Umbilical cord (tissue), 2 donors: ENCODE measurements around the gene SH3BP5. TPM values are rescaled to one million over a fixed set of nuclear protein-coding genes. Genes with fewer than 3 reads are reported as not detected.

Experiments
- DNase-seq: peaks from one replicate; pipeline ENCODE4 v3.0.0-alpha.2; 2015; ENCODE audit warnings: low spot score
- total RNA-seq: library from RNA; depleted of rRNA; stranded (reverse); fragments of >200 nt; gene quantifications from one replicate; pipeline ENCODE4 v1.2.3, GENCODE V29; 2014; ENCODE audit warnings: low replicate concordance; ENCODE audit not compliant: insufficient read depth

Gene SH3BP5
- total RNA-seq, 1 donor from 2014 or later, result 21.4 TPM

- DNase-seq, result no peak
Observed at GRCh38 chr3:15299036-15299435, 33.4 kb downstream of the SH3BP5 start.

GRCh38 chr3:15298504-15298903 is 33.9 kb downstream of the SH3BP5 start:
- DNase-seq, result no peak

DNA sequence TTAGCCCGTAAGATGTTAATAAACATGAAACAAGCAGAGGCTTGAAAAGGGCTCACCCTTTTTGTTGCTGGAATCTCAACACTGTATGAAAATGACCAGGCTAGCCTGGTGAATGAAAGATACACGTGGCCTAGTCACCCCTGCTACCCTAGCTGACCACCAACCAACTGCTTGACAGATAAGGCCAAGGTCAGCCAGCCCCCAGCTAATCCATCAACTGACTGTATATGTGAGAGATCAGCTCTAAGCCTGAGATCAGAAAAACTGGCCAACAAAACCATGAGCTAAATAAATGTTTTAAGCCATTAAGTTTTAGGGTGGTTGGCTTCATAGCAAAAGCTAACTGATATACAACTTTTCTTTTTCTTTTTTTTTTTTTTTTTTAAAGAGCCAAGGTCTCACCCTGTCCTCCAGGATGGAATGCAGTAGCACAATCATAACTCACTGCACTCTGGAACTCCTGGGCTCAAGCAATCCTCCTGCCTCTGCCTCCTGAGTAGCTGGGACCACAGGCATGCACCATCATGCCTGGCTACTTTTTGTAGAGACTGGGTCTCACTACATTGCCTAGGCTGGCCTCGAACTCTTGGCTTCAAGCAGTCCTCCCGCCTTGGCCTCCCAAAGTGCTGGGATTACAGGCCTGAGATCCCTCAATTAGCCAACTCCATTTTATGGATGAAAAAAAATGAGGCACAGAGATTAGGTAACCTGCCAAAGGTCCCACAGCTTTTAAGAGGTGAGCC is 34.6 kb downstream of the SH3BP5 start:
- peak; percentile 40 for DNase-seq

DNA sequence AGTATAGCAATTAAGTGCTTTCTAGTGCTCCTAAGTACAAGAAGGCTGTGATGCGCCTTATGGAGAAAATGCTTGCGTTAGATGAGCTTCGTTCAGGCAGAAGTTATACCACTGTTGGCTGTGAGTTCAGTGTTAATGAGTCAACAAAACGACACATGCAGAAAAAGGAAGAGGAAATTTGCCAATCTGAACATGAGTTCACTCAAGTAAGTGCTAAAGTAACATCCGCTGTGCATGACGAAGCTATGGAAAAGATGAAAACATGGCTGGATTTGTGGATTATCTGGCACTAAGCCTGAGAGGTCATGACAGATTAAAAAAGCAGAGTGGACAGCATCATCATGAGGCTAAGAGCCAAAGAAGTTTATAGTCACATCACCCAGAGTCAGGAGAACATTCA is 36.9 kb downstream of the SH3BP5 start:
- no peak for DNase-seq

GRCh38 chr3:15294929-15295328 is 37.5 kb downstream of the SH3BP5 start:
- DNase-seq, result no peak

GRCh38 chr3:15292765-15293522 is 39.4 kb downstream of the SH3BP5 start:
- peak; percentile 56 for DNase-seq

- DNase-seq, result no peak
Observed at GRCh38 chr3:15291589-15292541, 40.5 kb downstream of the SH3BP5 start.

- DNase-seq, result no peak
Observed at GRCh38 chr3:15290736-15291135, 41.6 kb downstream of the SH3BP5 start.

DNA sequence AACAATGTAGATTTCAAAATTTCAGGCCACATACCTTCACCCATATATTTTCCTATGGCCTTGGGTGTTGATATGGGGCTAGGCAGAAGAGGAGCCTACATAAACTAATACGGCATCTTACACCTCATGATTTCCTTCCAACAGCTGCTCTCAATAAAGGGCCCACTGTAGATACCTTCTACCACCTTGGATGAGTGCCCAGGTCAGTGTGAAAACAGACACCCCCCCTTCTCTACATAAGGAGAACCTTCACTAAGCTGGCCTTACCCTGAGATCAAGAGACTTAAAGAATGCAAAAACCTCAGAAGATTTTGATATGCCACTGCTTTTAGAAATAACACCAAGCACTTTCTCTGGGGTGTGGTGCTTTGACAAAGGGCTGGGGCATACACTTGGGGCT is 42.7 kb downstream of the SH3BP5 start:
- no peak for DNase-seq

DNA sequence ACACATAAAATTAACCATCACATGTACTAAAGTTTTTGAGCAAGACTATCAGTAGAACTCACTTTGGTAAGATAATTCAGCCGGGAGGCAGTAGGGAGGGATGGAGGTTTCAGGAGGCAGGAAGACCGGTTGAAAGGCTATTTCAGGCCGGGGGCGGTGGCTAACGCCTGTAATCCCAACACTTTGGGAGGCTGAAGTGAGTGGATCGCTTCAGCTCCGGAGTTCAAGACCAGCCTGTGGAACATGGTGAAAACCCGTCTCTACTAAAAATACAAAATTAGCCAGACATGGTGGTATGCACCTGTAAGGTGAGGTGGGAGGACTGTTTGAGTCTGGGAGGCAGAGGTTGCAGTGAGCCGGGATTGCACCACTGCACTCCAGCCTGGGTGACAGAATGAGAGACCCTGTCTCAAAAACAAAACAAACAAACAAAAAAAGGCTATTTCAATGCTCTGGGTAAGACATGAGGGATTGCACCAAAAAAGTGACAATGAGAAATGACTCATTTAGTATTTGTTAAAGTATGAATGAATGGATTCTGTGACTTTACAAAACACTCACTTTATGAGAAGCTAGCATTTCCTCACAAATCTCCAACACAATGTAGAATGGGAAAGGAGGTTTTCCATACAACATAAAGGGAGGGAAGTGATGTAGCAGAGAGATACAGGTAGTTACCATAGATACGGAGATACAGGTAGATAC is 43.9 kb downstream of the SH3BP5 start:
- DNase-seq, result no peak

DNA sequence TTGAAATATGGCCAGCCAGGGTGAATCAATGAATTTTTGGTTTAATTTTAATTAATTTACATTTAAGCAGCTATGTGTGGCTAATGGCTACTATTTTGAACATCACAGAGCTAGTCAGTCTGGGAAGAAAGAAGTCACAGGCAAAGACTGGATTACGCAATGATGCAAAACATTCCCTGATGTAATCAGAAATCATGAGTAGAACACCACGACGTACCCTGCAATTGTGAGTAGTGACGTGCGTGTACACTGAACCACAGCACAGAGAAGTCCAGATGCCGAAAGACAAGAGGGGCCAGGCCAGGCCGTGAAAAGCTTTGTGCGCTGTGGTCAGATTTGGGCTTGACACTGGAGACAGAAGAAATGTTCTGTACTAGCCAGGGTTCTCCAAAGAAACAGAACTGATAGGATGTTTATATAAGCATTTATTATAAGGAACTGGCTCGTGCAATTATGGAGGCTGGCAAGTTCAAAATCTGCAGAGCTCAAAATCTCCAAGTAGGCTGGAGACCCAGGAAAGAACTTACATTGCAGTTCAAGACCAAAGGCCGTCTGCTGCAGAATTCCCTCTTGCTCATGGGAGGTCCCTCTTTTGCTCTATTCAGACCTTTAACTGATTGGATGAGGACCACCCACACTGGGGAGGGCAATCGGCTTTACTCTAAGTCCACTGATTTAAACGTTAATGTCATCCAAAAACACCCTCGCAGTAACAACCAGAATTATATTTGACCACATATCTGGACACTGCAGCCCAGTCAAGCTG is 44.6 kb downstream of the SH3BP5 start:
- no peak for DNase-seq

DNA sequence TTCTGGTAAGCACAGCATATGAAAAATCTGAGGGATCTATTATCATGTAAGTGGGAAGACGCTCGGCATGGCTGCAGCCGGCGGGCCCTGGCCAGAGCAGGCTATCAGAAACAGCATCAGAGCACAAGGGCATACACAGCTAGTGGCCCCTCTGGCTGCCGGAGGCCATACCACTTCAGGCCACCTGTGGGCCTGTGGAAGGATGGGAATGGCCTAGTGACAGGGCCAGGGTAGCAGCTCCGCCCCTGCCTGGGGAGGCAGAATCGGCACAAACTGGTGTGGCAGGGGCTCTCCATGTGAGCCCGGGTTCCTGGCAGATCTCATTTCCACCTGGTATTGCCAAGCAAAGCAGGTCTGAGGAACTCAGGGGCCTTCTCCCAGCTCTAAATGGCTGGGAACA is 46.4 kb downstream of the SH3BP5 start:
- no peak for DNase-seq

DNA sequence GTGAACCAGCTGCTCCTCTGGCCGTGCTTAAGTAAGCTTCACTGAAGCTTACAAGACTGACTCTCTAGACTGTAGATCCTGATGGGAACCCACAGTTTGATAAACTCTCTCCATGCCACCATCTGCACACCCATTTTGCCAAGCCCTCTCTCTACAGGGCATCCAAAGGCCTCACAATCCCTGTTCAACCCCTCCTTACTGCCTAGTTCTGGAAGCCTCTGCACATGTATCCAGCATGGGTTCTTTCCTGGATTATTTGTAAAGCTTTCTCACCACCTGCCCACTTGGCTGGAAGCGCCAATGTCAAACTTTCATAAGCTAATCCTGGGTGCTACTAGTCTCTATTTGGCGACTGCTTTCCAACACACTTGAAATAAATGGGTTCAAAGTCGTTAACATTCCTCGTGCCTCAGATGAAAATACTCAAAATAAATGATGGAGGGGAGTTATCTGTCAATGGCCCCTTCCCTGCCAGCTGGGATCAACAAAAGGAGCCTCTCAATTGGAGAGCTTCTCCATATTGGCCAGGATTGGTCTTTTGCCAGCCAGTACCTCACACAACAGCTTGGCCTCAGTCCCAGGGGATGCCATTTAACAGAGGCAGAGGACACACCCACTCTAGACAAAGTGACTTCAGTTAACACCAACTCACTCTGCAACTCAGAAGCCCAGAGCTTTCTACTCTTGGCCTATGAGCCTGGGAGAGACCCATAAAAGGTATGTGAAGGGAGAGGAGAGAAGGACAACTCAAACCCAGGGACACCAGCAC is 48.1 kb downstream of the SH3BP5 start:
- DNase-seq, result no peak

DNA sequence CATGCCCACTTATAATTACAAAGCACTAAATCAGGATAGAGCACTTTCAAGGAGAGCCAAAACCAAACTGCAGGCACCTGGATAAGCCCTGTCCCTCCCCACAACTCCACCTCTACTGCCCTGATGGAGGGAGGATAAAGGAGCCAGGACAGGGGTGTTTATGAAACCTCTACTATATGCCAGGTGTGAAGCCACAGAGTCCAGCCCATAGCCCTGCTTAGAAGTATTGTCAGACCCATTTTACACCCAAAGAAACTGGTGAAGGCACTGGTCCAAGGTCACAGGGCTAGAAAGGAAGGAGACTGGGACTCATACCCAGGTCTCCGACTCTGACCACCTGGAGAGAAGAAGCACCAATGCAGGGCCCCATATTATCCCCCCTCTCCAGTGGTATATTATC is 48.7 kb downstream of the SH3BP5 start:
- DNase-seq, result no peak

DNA sequence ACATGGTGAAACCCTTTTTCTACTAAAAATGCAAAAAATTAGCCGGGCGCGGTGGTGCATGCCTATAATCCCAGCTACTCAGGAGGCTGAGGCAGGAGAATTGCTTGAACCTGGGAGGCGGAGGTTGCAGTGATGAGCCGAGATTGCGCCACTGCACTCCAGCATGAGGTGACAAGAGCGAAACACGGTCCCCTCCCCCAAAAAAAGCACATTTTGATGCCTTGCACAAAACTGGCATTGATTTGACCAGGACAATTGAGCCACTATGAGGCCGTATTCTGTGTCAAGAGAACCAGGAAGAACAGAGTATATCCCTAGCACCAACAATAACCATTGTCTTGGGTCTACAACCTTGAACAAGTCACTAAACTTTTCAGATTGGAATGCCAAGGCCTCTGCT is 50.6 kb downstream of the SH3BP5 start:
- no peak for DNase-seq

DNA sequence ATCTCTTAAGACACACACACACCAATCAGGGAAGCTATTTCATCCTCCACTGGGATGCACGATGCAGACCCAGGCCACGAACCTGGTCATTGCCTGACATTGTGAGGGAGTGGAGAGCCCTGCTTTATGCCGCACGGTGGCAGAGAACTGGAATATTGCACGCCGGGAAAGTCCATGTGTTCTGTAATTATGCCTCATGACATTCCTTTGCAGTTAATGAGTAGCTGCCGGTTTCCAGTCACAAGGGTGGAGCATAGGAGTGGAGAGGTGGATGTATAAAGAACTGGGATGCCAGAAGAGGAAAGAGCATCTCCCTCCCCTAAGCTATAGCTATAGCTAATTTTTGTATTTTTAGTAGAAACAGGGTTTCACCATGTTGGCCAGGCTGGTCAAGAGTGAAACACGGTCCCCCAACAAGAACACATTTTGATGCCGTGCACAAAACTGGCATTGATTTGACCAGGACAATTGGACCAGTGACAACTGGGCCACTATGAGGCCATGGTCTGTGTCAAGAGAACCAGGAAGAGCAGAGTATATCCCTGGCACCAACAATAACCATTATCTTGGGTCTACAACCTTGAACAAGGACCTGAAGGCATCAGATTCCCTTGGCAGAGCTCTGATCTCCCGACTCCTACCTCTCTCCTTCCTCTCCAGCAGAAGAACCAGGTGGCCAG is 51.4 kb downstream of the SH3BP5 start:
- no peak for DNase-seq

DNA sequence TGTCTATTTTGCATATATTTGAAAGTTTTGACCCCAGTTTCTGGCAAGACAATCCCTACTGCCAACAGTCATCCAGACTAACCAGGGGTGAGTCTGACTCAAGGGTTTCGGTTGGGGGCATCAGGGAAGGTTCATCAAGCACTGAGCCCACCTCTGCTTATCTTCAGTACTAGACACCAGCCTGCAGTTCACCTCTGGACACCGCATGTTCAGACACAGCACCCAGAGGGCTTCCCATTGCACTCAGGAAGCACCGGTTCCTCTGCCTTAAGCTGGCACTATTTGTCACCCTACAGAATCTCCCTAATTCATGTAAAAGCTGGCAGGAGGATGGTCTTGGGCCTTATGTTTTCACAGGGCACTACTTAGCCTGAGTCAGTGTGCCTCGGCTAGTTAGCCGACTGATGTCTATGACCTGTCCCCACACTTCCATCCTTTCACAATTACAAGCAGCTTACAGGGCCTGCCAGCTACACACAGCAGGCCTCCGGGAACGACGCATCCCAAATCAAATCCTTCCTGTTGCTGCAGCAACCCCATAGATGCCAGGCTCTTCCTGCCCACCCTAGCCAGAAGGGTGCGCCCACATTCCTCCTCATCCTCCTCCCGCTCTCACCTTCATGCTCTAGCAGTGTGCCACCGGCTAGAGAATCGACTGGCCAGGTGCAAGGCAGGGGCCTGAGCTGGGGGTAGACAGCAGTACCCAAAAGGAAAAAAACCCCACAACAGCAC is 52.5 kb downstream of the SH3BP5 start:
- DNase-seq, result no peak

DNA sequence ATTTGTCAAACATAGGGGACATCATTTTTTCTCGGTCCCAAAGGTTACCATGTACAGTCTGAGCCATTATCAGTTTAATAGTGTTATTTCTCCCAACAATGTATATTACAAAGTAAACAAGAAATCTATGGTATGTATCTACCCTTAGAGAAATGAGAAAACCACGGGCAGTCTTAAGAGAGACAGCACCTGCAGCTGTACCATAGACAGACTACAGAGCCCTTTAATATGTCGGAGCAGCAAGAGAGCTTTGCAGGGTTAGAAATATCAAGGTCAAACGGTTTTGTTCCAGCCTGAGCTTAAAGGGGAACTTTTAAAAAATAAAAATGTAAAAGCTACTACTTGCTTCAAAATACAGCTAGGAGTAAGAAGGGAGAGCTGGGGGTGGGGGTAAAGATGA is 53.2 kb downstream of the SH3BP5 start:
- no peak for DNase-seq
